ENCODE data around the gene SH3RF3.

Gene SH3RF3

DNA sequence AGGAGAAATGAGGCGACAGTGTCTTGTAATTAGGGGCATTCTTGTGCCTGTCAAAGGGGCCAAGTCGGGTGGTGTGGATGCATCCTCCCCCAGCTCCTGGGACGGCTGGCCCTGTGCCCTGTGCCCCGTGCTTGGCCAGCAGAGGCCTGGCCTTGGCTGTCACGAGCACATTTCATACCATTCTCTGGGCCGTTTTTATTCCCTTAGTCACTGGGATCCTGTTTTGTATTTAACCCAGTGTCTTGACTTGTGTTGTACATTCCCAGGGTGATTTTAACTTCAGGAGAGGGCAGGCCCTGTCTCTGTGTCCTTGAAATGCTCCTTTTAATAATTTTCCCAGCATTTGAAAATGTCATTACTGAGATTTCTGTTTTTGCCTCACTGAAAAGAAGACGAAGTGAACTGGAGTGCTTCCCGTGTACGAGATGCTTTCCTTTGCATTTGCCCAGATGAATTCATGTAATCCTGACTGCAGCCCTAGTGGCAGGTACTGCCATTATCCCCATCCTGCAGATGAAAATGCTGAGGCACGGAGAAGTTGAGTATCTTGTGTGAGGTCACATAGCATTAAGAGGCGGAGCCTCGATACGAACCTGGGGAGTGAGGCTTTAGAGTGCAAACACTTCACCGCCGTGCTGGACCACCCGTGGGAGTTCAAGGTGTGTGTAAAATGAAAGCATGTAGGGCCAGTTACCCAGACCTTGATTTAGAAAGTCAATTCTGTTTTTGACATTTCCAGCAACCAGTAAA lies 57.0 kb downstream of the SH3RF3 start:
- no peak for DNase-seq

DNA sequence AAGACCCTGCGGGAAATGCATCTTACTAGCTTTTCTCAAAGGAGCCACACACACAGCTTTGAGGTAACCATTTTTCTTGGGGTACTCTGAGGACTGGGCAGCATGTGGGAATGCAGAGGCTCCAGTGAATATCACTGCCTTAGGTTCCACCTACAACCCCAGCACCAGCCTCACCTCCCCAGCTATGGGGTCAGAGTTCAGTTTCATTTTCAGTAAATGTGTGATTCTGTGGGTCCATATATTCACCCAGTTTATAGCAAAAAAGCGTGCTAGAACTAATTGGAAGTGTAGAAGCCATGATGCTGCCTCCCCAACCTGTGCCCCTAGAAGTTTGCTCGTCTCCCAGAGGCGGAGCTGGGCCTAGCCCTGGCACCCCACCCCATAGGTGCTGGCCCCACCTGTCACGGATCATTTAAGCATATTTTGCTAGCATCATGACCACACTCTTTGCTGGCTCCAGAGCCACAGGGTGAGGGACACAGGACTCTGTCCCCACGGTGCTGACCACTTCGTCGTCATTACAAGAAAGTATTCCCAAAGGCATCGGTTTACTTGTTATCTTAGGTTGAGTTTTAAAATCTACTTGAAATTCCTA lies 57.7 kb downstream of the SH3RF3 start:
- DNase-seq, result no peak

DNA sequence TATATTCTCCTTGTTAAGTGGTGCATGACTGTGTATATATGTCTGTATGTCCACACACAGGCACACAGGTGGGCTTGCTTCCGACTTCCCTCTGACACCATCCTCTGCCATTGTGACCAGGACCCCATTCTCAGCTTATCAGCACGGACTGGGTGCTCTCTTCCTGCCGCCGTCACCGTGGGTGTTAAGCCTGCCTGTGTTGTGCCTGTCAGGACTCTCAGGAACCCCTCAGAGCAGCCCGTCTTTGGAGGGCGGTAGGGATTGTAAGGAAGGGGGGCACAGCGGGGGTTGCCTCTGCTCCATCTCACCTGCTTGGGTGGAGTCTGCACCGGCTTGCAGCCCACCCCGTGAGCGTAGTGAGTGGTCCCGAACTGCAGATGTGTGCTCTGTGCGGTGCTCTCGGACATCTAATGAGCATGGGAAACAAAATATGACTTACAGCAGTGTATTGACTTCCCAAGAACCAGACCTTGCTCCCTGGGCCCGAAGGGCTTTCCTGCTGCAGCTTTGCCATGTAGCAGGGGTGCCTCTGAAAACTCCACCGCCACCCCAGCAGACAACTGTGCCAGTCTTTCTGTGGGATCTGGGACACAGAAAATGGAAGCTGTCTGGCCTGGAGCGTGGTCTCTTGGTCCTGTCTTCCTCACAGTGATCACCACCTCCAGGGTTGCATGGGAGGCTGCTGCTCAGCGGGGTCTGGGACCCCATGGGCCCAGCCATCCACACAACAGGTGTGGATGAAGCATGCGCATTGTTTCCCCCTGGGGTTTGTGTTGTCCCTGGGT lies 58.9 kb downstream of the SH3RF3 start:
- DNase-seq, result no peak

DNA sequence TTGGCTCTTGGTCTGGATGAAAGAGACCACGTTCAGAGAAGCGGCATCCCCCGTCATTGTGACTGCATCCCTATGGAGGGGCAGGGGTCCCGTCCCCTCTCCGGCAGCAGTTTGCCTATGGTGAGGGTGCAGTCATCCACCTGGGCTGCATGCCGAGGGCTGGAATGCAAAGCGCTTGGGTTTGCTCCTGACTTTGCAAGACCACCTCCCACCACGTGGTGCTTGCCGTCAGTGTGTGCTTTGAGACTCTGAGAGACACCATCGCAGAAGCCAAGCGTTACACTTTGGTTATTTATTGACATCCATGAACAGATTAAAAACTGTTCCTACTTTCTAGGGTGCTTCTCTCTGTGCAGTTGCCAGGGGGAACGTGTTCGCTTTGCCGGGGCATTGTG lies 59.5 kb downstream of the SH3RF3 start:
- DNase-seq, result no peak

DNA sequence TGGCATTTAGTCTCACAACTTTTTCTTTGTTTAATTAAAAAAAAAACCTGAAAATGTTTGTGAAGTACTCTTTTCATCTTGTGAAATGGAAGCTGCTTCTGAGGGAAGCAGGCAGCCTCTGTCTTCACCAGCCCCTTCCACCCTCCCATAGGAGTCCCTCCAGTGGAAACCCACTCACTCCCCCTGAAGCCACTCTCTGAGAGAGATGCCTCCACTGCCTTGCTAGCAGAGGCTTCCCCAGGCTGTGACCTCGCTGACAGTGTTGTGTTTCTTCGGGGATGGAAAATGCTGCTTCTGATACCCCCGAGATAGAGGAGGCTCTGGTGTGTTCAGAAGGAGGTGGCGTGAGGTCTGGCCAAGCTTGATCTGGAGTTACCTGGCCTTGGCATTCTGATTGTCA lies 59.9 kb downstream of the SH3RF3 start:
- DNase-seq, result no peak

DNA sequence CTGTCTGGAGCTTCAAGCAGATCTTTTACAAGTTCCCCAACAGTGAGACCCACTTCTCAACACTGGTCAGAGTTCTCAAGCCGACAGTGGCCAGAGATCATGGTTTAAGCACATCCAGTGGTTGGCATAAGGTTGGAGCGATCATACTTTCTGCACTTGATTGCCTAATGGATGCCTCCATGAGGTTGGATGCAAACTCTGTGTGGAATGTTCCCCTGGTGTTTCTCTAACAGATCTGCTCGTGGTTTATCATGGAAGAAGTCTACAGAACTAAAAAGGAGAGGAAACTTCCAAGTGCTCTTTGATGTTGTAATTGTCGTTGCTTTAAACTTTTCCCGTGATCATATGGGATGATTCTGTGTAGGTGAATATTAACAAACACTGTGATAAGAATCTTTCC lies 60.7 kb downstream of the SH3RF3 start:
- DNase-seq, result no peak

DNA sequence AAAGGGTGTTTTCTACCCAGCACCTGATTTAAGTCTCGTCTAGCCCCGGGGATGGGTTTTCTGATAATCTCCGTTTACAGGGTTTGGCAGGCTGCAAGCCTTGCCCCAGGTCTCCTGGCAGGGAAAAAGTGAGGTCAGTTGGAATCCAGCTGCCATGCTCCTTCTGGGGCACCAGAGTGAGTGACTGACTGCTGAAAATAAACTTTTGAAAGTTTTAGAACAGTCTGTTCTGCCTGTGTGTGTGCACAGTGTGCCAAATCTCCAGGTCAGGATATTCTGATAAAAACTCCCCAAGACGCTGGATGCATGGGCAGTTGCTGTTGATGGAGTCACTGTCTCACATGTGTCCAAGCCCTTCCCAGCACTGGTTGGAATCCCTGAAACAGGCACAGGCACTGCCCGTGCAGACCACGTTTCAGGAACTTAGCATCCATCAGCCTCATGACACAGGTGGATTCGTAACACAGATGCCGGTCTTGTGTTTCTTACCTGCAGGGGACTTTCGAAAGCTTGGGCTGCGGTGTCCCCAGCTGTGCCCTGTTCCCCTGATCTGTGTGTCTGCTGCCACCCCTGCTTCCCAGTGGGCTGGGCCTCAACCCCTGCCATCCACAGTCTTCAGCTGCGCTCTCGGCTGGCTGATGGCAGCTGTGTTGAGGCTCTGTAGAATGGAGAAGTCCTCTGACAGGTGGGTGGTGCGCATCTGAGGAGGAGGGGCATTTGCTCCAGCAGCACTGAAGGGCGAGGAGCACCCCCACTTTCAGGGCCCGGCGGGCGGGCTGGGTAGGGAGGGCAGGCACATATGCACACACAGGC lies 65.0 kb downstream of the SH3RF3 start:
- DNase-seq, result no peak

DNA sequence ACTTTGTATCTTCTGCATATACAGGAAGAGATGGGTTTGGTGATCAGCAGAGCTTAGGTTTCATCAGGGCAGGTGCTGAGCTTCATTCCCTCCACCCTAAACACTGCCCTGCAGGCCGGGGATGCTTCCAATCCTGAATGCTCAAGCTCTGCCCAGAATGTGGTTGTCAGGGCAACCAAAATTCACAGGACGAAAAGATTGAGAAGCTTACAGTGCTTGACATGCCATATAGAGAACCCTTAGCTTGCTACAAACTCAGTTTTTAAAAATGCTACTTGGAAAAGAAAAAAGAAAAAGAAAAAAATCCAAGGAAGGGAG lies 65.6 kb downstream of the SH3RF3 start:
- no peak for DNase-seq

DNA sequence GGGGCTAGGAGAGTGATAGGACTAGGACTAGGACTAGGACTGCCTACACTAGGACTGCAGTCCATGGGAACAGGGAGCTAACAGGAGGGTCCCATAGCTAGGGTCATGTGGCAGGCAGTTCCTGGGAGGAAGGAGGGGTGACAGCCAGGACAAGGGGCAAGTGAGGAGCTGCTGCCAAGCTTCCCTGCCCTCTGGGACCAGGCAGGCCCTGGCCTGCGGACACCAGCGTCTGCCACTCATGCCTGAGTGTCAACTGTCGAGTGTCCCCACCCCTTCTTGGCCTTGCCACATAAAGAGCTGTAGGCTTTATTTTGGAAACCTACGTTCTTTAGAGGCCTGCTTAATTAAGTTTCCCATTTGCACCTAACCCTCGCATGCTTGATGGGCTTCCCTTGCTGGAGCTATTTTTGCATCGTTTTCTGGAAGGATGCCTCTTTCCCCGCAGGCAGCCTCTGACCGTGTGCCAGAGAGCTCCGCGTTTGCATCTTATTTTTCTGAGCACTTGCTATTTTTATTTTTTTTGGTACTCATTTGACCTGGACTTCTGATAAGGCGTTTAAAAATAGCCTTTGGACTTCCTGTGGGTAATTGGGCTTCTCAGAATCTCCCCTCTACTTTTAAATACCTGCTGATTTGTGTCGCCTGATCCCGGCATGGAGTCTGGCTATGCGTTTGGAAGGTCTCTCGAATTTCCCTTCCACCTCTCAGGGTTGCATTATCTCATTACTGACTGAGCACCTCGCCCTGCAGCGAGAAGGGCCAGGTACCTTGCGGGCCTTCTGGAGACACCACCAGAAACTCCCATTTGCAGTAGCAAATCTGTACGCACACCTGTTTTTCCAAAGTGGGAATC lies 66.4 kb downstream of the SH3RF3 start:
- no peak for DNase-seq

DNA sequence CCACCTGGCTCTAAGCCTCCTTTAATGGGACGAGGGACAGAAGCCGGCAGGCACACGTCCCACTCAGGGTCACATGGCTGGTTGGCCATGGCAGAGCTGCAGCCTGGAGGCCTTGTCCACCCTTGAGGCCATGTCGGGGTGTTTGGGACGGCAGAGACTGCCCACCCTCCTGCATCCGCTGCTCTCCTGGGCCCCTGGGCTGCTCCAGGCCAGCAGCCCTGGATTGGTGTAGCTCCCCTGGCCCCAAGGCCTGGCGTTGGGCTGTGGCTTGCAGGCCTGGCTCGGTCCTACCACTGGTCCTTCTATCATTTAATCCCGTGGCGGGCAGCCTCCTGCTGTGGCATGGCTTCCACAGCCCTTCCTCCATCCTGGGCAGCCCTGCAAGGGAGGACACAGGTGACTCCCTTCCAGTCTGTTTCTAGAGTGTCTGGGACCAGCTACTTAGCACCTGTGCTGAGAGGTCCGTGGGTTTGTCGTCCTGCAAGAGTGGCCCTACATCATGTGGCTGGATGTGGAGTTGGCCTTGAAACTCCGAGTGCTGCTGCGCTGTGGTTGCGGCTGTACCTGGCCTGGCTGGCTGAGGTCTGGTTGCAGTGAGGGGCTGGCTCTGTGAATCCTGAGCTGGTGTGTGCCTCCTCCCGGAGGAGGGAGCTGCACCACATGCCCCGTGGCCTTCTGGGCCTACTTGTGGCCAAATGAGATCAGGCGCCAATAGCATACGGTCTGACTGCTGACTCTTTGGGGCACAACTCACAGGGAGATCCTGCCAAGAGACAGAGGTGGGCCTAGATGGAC lies 67.3 kb downstream of the SH3RF3 start:
- no peak for DNase-seq

DNA sequence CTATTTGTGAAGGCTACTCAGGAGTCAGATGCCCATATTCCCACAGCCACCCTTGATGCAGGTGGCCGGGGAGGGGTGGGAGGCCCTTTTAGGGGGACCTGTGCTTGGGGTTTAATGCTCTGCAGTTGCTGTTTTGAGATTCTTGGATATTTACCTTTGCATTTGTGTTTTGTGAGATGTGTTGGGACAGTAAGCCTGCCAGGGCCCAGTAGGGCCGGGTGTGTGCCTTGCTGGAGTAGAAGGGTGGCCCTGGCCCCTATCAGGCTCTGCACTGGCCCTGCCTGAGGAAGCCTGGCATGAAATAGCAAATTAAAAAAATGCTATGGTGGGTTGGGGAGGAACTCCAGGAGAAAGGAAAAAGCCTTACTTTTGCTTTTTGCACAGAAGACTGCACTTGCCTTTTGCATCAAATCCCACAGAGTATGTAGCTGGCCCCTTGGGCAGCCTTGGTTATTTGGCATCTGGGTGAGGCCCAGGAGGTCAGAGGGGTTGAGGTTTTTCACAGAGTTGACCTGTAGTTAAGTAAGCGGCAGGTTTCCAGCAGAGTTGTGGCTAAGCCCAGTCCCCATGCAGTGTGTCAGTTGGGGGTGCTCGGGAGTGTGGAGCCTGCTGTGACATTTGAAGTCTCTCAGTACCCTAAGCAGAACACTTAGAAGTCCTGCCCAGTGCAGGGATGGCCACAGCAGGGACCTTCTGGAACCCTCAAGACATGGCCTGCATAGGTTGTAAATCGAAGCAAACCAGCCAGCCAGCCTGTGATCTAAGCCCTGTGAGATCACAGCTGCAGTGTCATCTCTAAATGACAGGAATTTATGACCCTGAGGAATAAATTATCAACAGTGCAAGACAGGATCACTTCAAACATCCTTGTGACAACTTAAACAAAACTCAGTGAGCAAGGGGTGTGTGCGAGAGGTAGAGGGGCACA lies 68.8 kb downstream of the SH3RF3 start:
- no peak for DNase-seq

DNA sequence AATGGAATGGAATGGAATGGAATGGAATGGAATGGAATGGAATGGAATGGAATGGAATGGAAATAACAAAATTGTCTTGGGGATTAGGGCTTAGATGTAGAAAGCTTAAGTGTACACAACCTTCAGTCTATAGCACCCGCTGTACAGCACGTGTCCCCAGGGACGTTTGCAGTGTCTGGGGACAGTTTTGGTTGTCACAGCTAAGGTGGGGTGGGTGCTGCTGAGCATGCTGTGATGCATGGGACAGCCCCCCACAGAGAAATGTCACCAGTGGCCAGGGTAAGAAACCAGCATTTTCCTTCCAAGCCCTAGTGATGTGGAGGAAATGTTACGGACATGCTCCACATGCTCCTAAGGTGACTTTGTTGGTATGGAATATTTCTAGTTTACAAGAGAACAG lies 70.8 kb downstream of the SH3RF3 start:
- DNase-seq, result no peak

DNA sequence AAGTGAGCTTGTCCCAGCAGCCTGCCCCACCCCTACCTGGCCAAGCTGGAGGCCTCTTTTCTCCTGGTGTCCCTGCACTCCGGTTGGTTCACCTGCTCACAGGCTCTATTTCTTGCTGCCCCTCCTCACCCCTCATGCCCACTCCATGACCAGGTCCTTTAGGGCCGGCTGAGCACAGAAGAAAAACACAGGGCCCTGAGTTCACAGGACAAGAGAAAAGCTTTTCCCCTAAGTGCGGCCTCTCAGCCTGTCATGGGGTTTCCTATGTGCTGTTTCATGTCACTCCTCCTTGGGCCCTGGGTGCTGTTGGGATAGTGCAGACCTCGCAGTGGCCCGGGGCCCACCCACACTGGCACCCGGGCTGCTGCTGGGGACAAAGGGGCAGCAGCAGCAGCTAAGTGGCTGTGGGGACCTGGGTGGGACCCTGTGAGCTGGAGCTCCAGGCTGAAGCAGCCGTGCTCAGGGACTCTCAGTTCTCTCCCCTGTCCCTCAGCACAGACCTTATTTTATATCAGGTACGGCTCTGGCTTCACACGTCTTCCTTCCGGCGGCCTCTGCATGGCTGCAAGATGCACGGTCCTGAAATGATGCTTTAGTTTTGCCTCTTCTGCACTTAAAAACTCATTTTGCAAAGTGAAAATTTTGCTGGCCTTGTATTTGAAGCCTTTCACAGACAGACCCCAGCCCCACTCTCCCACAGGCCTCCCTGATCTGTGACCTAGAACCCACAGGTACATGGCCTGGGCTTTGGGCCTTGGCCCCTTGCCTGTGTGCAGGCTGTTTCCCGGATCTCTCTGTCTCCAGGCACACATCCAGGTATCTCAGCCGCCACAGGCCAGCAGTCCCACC lies 71.8 kb downstream of the SH3RF3 start:
- DNase-seq, result no peak

DNA sequence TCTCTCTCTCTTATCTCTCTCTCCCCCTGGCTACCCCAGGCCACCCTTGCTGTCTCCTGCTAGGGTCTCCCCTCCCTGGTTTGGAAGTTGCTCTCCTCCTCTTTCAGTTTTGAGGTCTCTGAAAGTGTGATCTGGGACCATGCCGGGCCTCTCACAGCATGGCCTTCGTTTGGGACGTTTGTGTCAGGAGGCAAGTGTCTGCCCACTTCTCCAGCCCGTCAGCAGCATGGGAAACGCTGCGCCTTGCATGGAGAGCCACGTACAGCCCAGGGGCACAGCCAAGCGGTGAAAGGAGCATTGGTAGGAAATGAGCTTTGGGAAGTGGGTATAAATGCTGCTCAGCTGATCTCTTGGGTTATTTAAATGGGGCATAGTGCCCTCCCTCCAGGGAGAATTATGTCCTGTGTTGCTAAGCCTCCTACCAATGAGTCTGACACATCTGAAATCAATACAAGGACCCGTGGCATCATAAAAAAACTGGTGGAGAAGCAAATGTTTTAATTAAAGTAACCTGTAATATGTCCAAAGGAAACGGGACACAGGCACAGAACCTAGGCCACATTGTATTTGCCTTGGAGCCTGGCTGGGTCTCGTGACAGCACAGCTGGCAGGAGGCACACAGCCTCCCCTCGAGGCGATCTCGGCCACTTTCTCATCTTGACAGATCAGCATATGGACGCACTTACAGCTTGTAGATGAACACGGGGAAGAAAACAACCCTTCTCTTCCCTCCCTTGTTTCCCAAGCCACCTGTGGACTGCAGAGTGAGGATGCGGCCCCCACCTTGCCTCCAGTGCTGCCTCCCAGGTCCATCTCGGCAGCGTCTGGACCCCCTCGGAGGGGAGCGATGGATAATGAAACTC lies 72.7 kb downstream of the SH3RF3 start:
- no peak for DNase-seq

DNA sequence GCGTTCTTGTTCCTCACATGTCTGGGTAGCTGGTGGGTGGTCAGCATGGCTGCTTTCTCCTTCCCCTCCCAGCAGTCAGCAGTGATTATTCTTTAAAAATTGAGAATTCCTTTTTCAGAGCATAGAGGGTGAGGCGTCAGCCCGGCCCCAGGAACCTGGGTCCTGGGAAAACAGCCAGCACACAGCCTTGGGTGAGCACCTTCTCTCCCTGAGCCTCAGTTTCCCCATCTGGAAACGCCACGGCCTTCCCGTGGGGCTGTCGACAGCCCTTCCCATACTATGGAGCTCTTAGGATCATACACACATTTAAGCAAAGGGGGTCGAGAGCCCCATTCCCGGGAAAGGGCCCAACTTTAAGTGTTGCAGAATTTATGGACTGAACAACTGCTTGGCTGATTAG lies 73.5 kb downstream of the SH3RF3 start:
- DNase-seq, result no peak

DNA sequence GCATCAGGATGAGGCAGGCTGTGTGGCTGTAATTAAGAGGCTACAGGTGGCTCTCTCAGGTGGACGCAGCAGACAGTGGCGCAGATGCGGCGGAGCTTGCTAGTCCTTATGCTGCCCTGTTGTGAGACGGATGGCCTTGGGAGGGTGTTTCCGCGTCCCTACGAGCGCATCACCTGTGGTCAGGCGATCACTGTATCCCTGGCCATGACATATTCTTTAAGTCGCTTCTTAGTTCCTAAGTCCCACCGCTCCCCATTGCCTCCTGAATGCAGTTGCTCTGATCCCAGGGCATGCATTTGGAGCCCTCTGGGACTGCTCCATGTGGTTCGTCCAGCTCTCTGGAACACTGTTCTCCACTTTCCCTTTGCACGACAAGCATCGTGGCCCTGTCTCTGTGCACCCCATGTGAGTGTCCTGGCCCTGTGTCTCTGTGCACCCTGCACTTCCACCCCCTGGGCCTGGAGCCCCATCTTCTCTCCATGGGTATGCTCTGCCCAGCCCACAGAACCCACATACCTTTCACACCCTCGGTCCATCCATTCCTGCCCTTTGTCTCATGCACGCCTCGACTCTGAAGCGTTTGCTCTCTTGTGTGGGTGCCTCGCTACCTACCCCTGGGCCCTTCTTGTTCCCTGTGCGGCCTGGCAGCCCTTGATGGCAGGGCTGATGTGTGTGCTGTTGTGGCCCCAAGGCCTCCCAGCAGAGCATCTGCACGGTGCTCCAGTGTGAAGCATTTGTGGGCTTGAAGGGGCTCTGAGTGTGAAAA lies 74.4 kb downstream of the SH3RF3 start:
- DNase-seq, result no peak

DNA sequence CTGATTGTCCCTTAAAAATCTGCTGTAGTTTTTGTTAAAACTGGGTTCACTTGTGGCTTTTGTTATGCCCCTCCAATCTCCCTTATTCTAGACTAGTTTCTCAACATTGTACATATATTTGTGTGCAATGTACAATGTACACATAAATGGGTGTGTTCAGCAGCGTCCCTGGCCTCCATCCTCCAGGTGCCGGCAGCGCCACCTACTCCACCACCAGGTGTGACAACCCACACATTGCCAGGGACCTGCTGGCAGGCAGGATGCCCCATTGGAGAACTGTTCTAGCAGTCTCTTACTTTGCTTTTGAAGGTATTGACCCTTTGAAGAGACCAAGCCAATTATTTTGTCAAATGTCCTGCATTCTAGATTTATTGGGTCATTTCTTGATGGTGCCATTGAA lies 75.4 kb downstream of the SH3RF3 start:
- no peak for DNase-seq

DNA sequence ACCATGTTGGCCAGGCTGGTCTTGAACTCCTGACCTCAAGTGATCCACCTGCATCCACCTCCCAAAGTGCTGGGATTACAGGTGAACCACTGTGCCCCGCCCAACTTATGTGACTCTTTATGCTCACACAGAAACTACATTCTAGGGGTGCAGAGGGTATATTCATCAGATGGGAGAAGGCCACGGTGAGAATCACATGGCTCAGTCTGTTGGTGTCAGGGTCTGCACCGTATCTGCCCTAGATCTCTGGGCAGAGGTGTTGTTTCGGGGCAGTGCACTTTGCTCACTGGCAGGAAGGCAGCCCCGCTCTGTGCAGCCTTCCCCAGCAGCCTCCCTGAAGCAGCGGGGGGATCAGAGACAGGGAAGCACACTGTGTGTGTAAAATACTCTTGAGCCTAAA lies 76.4 kb downstream of the SH3RF3 start:
- DNase-seq, result no peak

Measured in MV-4-11 (cell line).